MV-4-11 (cell line): ENCODE data around the gene ZSCAN26.

ENCODE experiments used
- DNase-seq: peaks from one replicate; lab custom pipeline; 2025; lab: John Stamatoyannopoulos, UW

The ZSCAN26 gene

GRCh38 chr6:28322661-28323060 is 55.7 kb downstream of the ZSCAN26 start:
- no peak for DNase-seq

- no peak for DNase-seq
Measured at GRCh38 chr6:28323813-28324424, 57.0 kb downstream of the ZSCAN26 start.

GRCh38 chr6:28326371-28326948 is 59.5 kb downstream of the ZSCAN26 start:
- DNase-seq = no peak
